Lower leg skin (tissue), 4 donors: ENCODE data around the gene ANO2. TPM values are rescaled to one million over a fixed set of nuclear protein-coding genes. Genes with fewer than 3 reads are reported as not detected.

Source experiments
- DNase-seq, 2 donors: peaks; one replicate each; pipeline ENCODE4 v3.0.0-alpha.2; 2019; ENCODE audit warnings: low spot score in 2 of 2
- H3K4me3 ChIP-seq: fragments of 200-600 bp; sonication (generic); 2 replicates; pipeline ENCODE4 v1.5.1; 2017; ENCODE audit warnings: mild to moderate bottlenecking, low read depth; ENCODE audit not compliant: poor library complexity, severe bottlenecking
- CTCF ChIP-seq, 3 donors: fragments of 450-650 bp; IDR thresholded peaks; one replicate each; pipeline ENCODE4 v1.5.1; 2016; ENCODE audit warnings: antibody characterized with exemption in 3 of 3, mild to moderate bottlenecking in 3 of 3, moderate library complexity in 2 of 3
- POLR2A ChIP-seq, 2 donors: fragments of 450-650 bp; IDR thresholded peaks; one replicate each; pipeline ENCODE4 v1.6.1; 2016 to 2017; ENCODE audit warnings: antibody characterized with exemption in 2 of 2, mild to moderate bottlenecking in 1 of 2, moderate library complexity in 1 of 2
- WGBS, 2 donors: methylation state at CpG; one replicate each; pipeline ENCODE4 v1.1.5; 2018; 5-methylcytosine and 5-hydroxymethylcytosine counted together
- intact Hi-C: fragments of 100-400 bp; cut with DNase I; formaldehyde crosslinking; loops from one replicate; pipeline ENCODE4 v1.15.0; 2023; ENCODE audit warnings: low total_unique reads
- total RNA-seq, 4 donors: library from RNA; depleted of rRNA; stranded (reverse); fragments of >200 nt; gene quantifications; one replicate each; pipeline ENCODE4 v1.1.0, GENCODE V29; 2016

Gene ANO2
- total RNA-seq, 4 donors from 2014 or later: 0.76 to 2.6 (median 1.8) TPM

GRCh38 chr12:5973461-5974115 lies 28.5 kb upstream of the ANO2 start:
- 82 to 90% methylated on average over 8 of the region's 8 CpGs for WGBS, 2 donors
- intact Hi-C loops: no loop called here
- no peak for TF ChIP-seq POLR2A (IDR thresholded peaks at IDR 0.05)
- no peak for TF ChIP-seq CTCF (IDR thresholded peaks at IDR 0.05)
- H3K4me3 ChIP-seq: no peak overlapping the region
- no peak for DNase-seq

- H3K4me3 ChIP-seq: no peak overlapping the region
- no peak for DNase-seq
- WGBS, 2 donors: 70 to 84% methylated on average over 8 of the region's 8 CpGs
- intact Hi-C loops: no loop called here
- TF ChIP-seq CTCF (IDR thresholded peaks at IDR 0.05) (no peak), POLR2A (IDR thresholded peaks at IDR 0.05) (no peak)
Observed at GRCh38 chr12:5972387-5972786, 27.3 kb upstream of the ANO2 start.

GRCh38 chr12:5971194-5971850 lies 26.3 kb upstream of the ANO2 start:
- intact Hi-C loops: no loop called here
- DNase-seq: no peak
- 91 to 95% methylated on average over 10 of the region's 10 CpGs for WGBS, 2 donors
- no peak overlapping the region for H3K4me3 ChIP-seq
- no peak for TF ChIP-seq CTCF (IDR thresholded peaks at IDR 0.05)
- no peak for TF ChIP-seq POLR2A (IDR thresholded peaks at IDR 0.05)

- TF ChIP-seq CTCF (IDR thresholded peaks at IDR 0.05) (no peak), POLR2A (IDR thresholded peaks at IDR 0.05) (no peak)
- 81 to 88% methylated on average over 5 of the region's 5 CpGs for WGBS, 2 donors
- intact Hi-C loops: no loop called here
Observed at GRCh38 chr12:5969974-5970690, 25.1 kb upstream of the ANO2 start.

GRCh38 chr12:5969156-5969973 lies 24.3 kb upstream of the ANO2 start:
- DNase-seq: no peak
- TF ChIP-seq POLR2A (IDR thresholded peaks at IDR 0.05) (no peak), CTCF (IDR thresholded peaks at IDR 0.05) (no peak)
- H3K4me3 ChIP-seq: no peak overlapping the region
- WGBS, 2 donors: 78 to 86% methylated on average over 11 to 17 of the region's 17 CpGs
- intact Hi-C loops: no loop called here

More at GRCh38 chr12:5969974-5970690, 25.1 kb upstream of the ANO2 start:
- no peak overlapping the region for H3K4me3 ChIP-seq
- DNase-seq: no peak
